Mucosa of descending colon (tissue), 3 donors: ENCODE data around the gene LONRF2. TPM values are rescaled to one million over a fixed set of nuclear protein-coding genes. Genes with fewer than 3 reads are reported as not detected.

Experiments
- ATAC-seq: fragments of 200-7000 bp; cut with Tn5 transposase; one replicate; pipeline ENCODE4 v1.9.1; 2020; ENCODE audit warnings: mild to moderate bottlenecking, moderate library complexity
- DNase-seq, 3 donors: peaks; one replicate each; pipeline ENCODE4 v3.0.0-alpha.2; 2020
- H3K36me3 ChIP-seq: fragments of 200-600 bp; one replicate; pipeline ENCODE4 v1.8.0; 2021; ENCODE audit warnings: low read depth, mild to moderate bottlenecking
- H3K4me1 ChIP-seq: fragments of 200-600 bp; one replicate; pipeline ENCODE4 v1.8.0; 2021; ENCODE audit warnings: low read depth, mild to moderate bottlenecking
- H3K4me3 ChIP-seq: fragments of 200-600 bp; one replicate; pipeline ENCODE4 v1.8.0; 2021; ENCODE audit warnings: mild to moderate bottlenecking
- H3K9me3 ChIP-seq: fragments of 200-600 bp; one replicate; pipeline ENCODE4 v1.8.0; 2021; ENCODE audit warnings: mild to moderate bottlenecking
- CTCF ChIP-seq: fragments of 200-600 bp; IDR thresholded peaks from one replicate; pipeline ENCODE4 v1.8.0; 2022; ENCODE audit warnings: antibody characterized with exemption, mild to moderate bottlenecking
- intact Hi-C, 2 donors: fragments of 100-400 bp; cut with DNase I in 1 of 2; cut with micrococcal nuclease in 1 of 2; formaldehyde crosslinking; loops; one replicate each; pipeline versions ENCODE4 v1.11.0 to v1.11.1; 2022; cut with DNase I, micrococcal nuclease
- total RNA-seq, 3 donors: library from RNA; stranded (reverse); fragmentation: NEBNext Ultra II Directional in 2 of 3; extraction: Animal tissue kit (Norgen Biotek cat#: 25700) in 2 of 3; gene quantifications; one replicate each; pipeline versions ENCODE4 v1.2.1 to v1.2.4, GENCODE V29; 2021 to 2023
- donor health status: DM: no; HTN: no; CAD: no; lungs with moderate emphysema.
- donor health status: DM: no; HTN: no; CAD: no.
- donor health status: DM: no; HTN: yes; CAD: no.

LONRF2 gene
- total RNA-seq, 3 donors from 2014 or later = 0.41 to 19.9 (median 0.67) TPM

- no peak for DNase-seq
- intact Hi-C loops = no loop called here
- TF ChIP-seq CTCF = no peak
- H3K36me3 ChIP-seq = no peaks in the 10 kb centered on the region
- ATAC-seq = no peak
- H3K9me3 ChIP-seq = no peaks in the 10 kb centered on the region
- H3K4me1 ChIP-seq = no peaks in the 10 kb centered on the region
- H3K4me3 ChIP-seq = no peak overlapping the region
Observed at GRCh38 chr2:100271210-100271609, 51.1 kb downstream of the LONRF2 start.

- H3K36me3 ChIP-seq = no peaks in the 10 kb centered on the region
- TF ChIP-seq CTCF = no peak
- intact Hi-C loops = no loop called here
- H3K9me3 ChIP-seq = no peaks in the 10 kb centered on the region
- H3K4me1 ChIP-seq = no peaks in the 10 kb centered on the region
- DNase-seq (no peak), ATAC-seq (no peak)
- no peak overlapping the region for H3K4me3 ChIP-seq
Observed at GRCh38 chr2:100270381-100271146, 51.7 kb downstream of the LONRF2 start.

GRCh38 chr2:100269889-100270288 is 52.4 kb downstream of the LONRF2 start:
- no peak for ATAC-seq
- Histone ChIP-seq H3K36me3 (no peaks in the 10 kb centered on the region), H3K9me3 (no peaks in the 10 kb centered on the region), H3K4me1 (no peaks in the 10 kb centered on the region), H3K4me3 (no peak overlapping the region)
- no peak for DNase-seq
- intact Hi-C loops = no loop called here
- no peak for TF ChIP-seq CTCF

GRCh38 chr2:100268986-100269385 is 53.3 kb downstream of the LONRF2 start:
- H3K9me3 ChIP-seq = no peaks in the 10 kb centered on the region
- intact Hi-C loops = no loop called here
- no peak for DNase-seq
- ATAC-seq = no peak
- no peak for TF ChIP-seq CTCF
- H3K4me1 ChIP-seq = no peaks in the 10 kb centered on the region
- no peak overlapping the region for H3K4me3 ChIP-seq
- H3K36me3 ChIP-seq = no peaks in the 10 kb centered on the region

- no peak overlapping the region for H3K4me3 ChIP-seq
- no peaks in the 10 kb centered on the region for H3K9me3 ChIP-seq
- ATAC-seq (no peak), DNase-seq (no peak)
- H3K4me1 ChIP-seq = no peaks in the 10 kb centered on the region
- no peaks in the 10 kb centered on the region for H3K36me3 ChIP-seq
- intact Hi-C loops = no loop called here
- TF ChIP-seq CTCF = no peak
Observed at GRCh38 chr2:100267751-100268150, 54.5 kb downstream of the LONRF2 start.
